HG02943 (cell line): ENCODE data around the gene ADCYAP1R1.

Experiments used
- ATAC-seq: cut with Tn5 transposase; IDR thresholded peaks from one replicate; pipeline ENCODE4 v1.9.1; 2021; ENCODE audit warnings: mild to moderate bottlenecking, low read depth, moderate library complexity; ENCODE audit not compliant: unreplicated experiment

ADCYAP1R1 gene

DNA sequence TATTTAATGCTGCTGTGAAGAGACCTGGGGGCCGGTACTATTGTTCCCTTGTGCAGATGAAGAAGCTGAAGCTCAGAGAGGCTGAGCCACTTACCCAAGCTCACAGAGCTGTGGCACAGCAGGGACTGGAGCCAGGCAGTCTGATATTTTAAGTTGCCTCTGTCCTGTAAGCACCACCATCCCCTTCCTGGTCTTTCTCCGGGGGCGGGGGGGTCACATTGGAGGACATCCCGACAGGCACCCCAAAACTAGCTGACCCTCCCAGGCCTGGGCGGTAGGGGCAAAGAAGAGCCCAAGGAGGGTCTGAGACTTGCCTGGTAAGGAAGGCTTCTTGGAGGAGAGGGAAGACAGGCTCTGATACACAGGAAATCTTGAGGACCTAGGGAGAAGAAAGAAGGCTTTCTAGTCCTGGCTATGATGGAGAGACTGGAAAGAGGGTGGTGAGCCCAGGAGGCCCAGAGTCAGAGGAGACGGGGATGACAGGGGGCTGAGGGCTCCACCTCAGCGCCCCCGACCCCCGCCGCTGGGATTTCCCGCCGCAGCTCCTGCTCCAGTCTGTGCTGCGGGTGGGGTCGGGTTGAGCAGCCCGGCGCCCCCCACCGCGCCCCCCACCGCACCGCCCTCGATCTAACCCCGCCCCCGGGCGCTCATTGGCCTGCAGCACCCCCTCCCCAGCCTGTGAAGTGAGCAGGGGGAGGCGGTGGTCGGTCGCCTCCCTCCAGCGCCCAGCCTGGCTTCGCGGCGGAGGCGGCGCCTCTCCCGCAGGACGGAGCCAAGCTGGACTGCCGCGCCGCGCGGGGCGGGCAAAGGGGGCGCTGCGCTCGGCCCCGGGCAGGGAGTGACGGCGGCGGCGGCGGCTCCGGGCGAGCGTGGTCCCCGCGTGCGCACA, at the start of gene ADCYAP1R1:
Gene ADCYAP1R1, plus strand, starts transcription at position 711 of the 889 bp plus-strand sequence. CDS start 10,957 bp downstream, outside the sequence.
- ATAC-seq: no peak

DNA sequence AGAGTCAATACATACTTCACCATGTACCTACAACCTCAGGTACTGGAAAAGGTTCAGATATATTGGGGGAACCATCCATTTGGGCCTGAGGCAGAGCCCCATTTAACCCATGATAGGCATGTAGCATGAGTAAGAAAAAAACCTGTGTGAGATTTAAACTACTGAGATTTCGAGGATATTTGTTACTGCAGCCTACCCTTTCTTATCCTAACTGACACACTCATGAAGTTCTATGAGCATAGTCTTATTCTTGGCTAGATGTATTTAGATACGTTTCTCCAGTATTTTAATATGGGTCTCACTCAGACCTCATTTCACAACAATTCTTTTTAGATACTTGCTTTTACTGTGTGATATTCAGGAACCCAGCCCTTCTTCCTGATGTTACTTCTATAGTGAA, 49.0 kb upstream of the ADCYAP1R1 start:
- ATAC-seq: no peak

GRCh38 chr7:31003721-31004120, 48.4 kb upstream of the ADCYAP1R1 start:
- ATAC-seq: no peak

DNA sequence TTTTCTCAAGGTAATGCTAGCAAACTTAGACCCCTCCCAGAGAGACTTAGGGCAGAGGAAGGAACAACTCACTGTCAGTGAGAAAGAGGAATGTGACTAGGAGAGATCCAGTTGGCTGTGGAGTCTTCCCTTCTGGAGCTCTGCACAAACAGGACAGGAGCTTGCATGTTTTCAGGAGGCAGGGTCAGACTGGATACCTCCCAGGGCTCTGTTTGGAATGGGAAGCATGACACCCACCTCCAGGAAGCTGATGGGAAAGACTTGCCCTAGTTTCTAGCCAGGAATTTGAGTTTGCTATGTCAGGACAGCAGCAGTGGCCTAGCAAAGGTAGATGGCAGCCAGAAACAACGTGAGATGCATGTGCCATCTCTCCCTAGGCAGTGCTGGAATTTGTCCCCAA, 47.7 kb upstream of the ADCYAP1R1 start:
- ATAC-seq: no peak

- no peak for ATAC-seq
Observed at GRCh38 chr7:31006857-31007256, 45.3 kb upstream of the ADCYAP1R1 start.

DNA sequence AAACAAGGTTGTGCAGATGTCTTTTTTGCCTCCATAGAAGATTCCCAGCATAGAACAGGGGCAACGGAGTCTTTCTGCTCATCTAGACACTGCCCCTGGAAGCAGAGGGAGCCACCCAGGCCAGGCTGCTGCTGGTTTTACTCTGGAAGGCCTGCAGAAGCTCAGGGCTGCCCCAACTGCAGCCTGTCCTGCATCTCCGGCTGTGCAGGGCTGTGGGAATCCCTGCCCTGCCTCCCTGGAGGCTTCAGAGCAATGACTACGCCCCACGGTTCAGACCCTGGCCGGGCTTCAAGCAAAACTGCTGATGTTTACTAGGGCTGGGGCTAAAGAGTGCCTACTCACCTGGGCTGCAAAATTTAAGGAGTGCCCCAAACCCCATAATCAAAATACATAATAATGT, 44.5 kb upstream of the ADCYAP1R1 start:
- ATAC-seq: no peak

DNA sequence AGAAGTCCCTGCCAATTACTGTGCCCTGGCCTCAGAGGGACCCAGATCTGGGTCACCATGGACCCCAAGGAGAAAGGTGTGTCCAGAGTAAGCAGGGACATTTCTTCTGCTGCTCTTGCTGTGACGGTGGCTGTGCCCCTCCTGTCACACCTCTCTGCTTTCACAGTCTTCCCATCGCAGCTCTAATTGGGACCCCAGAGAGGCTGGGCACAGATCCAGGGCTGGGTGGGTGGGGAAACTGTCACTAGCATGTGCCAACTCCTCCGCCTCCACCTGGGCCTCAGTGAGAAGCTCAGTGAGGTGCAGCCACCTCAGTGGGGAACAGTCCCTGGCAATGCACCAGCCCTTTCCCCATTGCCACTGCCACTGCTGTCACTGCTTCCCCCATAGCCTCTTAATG, 37.3 kb upstream of the ADCYAP1R1 start:
- no peak for ATAC-seq

DNA sequence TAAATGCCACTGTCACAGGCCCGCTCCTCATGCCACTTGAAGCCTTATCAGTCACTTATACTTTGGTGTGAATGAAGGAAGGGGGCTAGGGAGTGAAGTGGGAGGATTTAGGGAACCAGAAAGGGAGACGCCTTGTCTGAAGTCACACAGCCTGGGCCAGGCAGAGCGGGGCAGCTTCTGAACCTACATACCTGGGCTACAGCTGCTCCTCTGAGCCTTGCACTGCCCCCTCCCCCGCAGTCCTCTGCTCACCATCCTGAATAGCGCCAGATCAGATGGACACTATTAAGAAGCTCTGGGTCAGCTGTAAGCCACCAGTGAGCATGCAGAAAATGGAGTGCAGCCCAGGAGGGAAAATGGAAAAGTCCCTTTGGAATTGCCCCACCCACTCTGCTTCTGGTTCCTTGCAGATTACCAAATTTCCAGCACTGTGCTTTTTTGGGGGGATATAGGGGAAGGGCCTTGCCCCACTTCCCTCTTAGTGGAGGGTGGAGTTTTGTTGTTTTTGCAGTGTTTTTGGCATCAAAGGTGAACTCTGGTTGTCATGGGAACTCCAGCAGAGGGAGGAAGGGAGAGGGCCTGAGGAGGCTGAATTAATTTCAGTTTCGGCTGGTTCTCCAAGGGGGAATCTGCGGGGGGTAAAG, 35.0 kb upstream of the ADCYAP1R1 start:
- ATAC-seq: no peak

DNA sequence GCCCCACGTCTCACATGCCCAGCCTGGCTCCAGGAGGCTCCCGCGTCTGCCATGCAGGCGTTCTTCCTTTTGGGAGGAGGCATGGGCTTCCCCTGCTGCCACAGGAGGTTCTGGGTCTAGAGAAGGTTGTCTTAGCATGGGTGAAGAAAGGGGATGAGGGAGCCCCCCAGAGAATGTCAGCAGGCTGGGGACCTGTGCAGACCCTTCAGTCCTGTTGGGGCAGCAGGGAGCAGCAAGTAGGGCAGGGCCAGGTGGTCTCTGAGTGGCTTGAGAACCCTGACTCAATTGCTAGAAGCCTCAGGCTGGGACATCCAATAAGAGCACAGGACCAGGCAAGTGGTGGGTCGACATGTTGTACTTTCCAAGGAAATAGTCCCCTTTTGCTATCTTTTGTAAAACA, 34.4 kb upstream of the ADCYAP1R1 start:
- no peak for ATAC-seq

GRCh38 chr7:31019509-31019908, 32.6 kb upstream of the ADCYAP1R1 start:
- ATAC-seq: no peak

DNA sequence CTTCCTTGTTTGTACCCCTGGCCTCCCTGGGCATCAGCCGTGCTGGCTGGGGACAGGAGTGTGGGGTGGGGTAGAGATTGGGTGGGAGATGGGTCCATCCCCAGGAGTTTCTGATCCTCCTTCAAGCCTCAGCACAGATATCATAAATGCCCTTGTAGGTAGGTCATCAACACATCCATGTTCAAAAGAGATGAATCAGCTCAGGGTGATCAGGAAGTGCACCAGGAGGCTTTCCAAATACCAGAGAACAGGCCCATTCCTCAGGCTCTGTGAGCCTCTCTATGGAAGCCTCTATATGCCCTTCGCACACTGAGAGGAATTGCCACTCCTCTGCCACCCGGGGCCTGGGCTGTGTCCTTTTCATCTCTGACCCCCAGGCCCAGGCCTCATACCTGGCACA, 31.9 kb upstream of the ADCYAP1R1 start:
- ATAC-seq: no peak

DNA sequence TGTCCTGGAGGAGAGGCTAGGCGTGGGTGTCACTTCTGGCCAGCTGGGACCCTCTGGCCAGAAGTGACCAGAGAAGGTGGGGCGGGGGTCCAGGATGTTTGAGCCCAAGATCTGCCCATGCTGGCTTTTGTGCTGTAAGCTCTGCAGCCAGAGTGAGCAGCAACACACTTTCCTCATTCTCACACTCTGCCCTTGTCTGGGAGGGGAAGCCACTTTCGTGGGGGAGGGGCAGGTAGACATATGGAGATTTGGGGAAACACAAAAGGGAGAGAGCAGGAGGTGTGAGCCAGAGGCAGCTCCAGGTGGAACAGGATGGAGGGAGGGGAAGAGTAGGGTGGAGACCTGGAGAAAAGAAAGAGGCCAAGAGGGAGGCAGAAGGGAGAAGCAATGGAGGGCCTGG, 31.5 kb upstream of the ADCYAP1R1 start:
- no peak for ATAC-seq

DNA sequence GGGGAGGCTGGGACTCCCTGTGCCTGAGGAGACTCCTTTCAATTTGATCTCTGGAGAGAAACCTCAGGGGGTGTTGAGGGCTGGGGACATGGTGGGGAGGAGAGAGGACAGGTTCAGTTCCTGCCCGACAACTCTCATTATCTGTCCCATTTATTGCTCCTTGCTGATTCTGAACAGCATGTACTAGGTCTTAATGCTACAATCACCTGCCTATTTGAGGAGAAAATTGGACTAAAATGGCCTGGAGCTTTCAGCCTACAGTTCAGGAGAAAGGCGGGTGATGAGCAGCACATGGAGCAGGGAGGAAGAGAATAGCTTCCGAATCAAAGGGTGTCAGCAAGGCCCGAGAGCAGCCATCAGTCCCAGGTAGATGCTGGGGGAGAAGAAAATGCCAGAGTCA, 30.0 kb upstream of the ADCYAP1R1 start:
- no peak for ATAC-seq

DNA sequence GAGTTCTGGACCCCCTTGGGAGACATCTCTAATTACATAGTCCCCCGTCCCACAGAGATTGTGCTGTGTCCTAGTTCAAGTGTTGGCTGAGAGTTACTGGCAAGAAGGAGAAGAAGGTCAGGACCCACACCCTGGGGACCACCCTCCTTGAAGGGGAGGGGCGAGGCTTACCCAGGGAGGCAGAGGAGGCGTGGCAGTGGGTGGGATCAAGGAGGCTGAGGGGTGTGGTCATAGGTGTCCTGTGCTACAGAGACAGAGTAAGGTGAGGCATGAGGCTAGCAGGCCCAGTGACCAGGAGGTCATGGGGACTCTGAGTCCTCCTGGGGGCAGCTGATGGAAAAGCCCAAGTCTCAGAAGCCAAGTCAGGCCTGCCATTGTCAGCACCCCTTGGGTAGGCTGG, 29.4 kb upstream of the ADCYAP1R1 start:
- no peak for ATAC-seq

GRCh38 chr7:31023877-31024276, 28.2 kb upstream of the ADCYAP1R1 start:
- no peak for ATAC-seq

DNA sequence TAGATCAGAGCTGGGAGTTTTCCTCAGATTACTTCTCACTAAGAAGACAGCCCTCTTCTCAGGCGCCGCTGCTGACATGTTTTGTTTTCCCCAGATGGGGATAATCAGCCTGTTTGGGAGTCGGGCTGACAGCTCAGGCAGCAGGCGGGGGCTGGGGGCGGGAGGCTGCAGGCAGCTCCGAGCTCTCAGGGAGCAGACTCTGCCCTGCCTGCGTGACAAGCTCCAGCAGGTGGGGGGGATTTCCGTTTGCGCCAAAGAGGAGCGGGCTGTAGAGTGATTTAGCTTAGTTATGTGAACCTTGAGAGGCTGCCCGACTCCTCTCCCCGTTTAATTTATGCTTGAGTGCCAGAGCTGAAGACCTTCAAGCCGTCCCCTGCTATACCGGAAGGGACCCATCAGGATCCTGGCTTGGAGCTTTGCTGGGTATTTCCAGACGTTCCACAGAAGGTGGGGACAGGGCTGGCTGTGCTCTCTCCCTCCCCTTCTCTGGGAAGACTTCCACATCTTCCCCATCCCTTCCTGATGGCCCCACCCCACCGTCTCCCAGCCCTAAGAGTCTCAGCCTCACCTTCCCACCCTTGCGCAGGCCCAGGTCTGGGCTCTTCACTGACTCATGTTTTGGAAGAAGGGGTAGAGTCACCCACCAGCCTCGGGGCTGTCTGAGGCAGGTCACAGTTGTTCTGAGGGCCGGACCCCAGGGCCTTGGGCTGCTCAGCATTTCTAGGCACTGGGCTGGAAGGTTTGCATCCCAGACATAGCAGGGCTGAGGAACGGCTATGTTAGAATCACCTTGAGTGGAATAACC, 24.7 kb upstream of the ADCYAP1R1 start:
- no peak for ATAC-seq

GRCh38 chr7:31028006-31028405, 24.1 kb upstream of the ADCYAP1R1 start:
- ATAC-seq: no peak

DNA sequence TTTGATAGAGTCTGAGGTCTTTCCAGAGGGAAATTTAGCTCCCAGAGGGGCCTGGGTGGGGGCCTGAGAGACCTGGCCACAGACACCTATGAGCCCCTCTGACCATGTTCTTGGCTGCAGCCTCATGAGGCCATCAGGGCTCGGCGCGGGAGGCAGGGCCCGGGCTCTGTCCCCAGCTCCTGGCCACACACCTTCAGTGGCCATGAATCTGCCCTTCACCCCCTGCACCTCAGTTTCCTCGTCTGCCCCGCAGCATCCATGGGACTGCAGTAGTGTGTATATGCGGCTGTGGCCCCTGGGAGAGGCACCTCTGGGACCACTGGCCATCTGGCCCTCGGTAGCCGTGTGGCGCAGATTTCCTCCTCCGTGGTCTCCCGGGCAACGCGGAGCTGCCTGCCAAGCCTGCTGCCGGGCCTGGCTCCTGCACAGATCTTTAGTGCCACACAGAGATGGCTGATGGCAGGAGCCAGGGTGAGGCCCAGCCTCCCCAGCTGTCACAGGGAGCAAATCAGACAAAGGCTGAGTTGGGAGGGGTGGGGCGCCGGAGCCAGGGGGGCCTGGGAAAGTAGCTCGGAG, 23.6 kb upstream of the ADCYAP1R1 start:
- no peak for ATAC-seq

DNA sequence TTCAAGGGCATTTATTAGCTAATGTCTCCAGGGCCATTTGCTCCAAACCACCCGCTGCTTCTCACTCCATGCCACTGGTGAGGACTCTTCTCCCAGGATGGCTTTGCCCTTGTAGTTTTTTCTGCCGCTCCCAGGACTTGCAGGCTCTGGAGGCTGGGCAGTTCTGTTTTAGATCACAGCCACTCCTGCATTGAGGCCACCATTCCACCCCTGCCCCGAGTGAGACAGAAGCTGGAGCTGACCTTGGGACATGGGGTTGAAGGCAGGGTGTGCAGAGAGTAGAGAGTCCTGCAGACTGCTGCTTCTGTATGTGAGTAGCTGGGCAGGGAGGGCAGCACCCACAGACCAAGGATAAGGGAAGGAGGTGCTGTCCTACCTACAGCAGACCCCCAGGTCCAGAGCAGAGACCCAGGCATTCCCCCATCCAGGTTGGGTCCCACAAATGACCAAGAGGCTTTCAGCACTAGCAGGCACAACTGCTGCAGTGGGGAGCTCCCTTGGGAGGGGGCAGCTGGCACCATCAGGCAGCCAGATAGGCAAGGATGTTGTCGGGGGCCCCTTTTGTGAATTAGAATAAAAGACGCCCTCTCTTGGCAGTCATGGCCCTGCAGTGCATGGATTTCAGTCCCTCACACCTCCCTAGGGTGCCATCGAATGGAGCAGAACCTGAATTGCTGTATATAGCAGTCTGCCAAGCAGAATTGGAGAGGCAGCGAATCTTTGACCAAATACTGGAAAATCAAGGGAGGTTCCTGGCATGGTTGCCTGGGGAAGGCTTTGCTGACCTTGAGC, 22.7 kb upstream of the ADCYAP1R1 start:
- no peak for ATAC-seq

DNA sequence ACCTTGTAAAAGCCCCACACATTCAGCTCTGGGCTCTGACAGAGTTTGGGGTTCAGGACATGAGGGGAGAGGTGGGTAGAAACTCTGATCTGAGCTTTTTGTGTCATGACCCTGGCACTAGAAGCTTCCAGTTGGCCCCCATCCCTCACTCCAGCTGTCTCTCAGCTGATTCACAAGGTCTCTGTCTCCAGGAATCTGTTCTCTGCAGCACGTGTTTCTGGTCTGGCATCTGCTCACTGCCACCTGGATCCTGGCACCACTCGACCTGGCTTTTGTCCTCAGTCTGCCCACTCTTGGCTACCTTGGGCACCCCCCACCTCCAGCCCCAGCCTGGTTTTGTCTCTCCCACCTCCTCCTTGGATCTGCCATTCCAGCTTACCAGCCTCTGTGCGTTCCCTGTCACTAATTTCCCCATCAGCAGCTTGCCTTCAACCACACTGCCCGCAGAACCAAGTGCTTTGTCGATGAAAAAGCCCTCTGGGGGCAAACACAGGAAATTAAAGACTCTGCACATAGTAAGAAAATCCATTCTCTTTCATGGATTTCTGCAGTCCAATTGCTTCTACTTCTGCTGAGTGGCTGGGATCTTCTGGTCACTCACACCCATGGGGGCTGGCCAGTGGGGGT, 18.3 kb upstream of the ADCYAP1R1 start:
- ATAC-seq: no peak
